Kidney glomerular epithelial cell (primary cell): Measurements from ENCODE around the gene FDCSP.
A peak's percentile ranks its signal among the peaks of the same experiment; 100 is the strongest.
"Not testable (repeated sequence)": the region's sequence is repeated elsewhere in the genome, so short reads cannot be mapped to it uniquely, and the experiment has no call there.

Experiments
- DNase-seq: peaks from one replicate; lab custom pipeline; 2025; lab: John Stamatoyannopoulos, UW

The FDCSP gene

DNA sequence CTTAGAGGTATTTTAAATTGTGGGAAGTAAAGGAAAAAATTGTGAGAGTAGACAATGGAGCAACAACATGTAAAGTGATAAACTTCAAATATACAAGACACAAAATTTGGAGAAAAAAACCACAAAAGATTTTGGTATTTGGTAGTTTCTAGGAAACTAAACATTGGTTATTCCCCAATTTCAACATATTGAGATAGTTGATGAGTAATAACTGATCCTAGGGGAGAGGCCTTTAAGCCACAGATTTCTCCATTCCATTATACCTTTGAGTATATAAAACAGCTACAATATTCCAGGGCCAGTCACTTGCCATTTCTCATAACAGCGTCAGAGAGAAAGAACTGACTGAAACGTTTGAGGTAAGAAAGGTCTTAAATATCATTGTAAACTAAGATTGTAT lies at the start of gene FDCSP:
TSS of gene FDCSP (plus strand) at position 301 of the 400 bp plus-strand sequence. CDS start 5,071 bp downstream, outside the sequence.
- no peak for DNase-seq

DNA sequence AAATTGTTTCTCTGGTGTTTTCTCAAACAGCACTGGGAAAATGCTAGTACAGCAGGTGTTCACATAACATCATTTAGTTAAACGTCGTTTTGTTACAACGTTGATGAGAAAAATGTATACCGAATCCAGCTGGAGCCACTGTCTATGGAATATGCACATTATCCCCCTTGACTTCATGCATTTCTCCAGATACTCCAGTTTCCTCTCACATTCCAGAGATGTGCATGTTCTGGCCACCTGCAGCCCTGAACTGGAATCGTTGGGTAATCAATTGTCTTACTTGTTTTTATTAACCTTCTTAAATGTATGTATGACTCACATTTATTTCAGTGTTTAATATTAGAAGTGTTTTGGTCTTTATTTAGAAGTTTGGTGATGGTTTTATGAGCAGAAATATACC lies 48.8 kb upstream of the FDCSP start:
- no peak for DNase-seq

DNA sequence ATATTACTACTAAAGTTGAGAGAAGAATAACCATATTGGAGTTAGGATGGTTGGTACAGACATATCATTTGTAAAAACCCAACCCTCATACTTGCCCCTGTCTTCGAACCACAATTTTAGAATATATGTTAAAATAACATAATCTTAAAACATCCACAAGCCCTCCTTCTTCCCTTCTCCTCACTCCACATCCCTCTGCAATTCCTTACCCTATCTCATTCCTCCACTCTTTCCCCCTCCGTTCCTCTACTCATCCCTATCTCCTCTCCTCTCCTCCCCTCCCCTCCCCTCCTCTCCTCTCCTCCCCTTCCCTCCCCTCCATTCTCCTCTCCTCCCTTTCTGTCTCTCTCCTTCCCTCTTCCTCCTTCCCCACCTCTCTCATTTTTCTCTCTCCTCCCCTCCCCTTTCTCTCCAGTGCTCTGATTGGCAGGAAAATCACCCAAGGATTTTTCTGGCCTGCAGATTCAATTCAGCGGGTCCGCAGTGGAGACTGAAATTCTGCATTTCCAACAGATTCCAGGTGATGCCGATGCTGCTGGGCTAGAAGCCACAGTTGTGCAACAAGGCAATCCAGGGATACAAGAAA lies 47.8 kb upstream of the FDCSP start:
- no peak for DNase-seq

DNA sequence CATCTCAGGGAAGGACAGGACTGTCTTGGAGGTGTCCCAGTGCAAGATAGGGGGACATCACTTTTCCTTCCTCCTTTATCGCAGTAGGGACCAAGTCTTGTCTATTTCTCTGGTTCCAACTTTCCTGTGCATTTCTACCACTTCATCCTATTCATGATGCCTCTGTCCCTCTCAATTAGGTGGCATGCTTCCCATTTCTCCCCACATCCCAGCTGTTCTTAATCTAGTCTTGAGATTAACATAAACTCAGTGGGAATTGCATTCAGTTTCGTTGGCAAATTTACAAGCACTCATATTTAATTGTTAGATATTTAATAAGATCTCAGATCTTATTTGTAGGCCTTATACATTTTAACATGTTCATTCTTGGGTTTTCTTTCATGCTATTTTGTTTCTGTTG lies 46.1 kb upstream of the FDCSP start:
- DNase-seq = no peak

DNA sequence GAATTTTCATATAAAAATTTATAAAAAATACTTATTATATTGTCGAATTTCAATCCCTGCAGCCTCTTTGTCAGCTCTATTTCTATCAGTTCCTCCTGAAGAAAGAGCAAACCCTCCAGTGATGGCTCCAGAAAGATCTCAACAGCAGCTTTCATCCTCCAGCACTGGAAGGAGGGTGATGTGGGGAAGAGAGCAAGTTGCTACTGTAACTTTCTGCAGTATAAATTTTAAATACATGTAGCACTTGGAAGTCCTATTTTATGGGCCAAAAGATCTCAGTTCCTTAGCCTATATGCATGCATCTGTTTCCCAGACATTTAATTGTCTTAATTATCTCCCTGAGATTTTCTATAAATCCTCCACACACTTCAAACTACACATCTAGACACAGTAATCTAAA lies 44.1 kb upstream of the FDCSP start:
- no peak for DNase-seq

DNA sequence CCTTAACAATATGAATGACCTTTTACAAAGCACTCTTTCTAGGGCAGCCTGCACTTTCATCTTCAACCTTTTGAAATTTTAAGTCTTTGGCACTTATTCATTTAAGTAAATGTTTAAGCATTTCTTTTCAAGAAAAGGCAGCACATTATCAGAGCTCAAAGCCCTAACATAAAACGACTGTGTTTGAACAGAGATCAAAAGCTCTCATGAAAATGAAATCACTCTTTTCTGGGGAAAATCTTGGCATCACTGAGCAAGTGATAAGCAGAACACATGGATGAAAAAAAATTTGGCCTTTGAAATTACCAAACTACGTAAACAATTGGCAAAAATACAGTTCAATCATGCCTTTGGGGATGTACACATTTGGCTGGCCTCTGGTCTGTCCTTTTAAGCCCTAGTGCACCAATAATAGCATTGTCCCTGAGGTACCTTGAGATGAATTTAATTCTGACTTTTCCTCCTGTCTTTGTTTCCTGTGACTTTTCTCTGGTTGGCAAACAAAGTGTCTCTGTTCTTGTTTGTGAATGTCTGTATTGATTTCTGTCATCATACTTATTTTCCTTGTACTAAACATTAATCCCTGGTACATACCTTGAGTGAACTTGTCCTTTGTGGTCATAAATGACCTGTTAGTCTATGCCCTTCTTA lies 43.3 kb upstream of the FDCSP start:
- DNase-seq = no peak

DNA sequence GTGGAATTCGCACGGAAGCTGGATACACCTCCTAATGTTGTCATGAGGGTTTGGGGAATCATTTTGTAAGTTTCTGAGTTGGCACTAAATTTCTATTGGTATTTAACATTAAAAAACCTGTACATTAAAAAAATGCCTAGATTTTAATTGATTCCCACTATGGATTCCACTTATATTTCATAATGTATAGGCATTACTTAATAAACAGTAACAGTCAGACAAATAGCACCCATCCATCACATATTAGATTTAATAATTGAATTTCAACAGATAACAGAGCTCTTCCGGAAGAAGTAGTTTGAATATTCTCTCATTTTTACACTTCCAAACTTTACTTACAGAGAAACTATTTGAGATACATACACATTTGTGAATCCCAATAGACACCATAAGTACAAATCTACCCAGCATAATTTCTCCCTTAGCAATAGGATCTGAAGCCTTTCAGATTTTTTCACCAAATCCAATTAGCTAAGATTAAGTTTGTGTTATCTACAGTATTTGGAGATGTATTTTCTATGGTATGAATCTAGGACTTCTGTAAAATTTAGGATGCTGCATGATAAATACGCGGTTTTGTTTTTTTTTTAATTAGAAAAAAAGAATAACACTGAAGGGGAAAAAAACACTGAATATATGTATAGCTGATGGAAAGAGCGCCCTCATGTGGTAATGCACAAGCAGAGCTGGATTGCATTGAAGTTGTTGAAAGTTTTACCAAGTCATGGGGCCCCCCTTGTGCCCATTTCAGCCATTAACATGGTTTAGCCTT lies 42.6 kb upstream of the FDCSP start:
- DNase-seq = peak; percentile 51

DNA sequence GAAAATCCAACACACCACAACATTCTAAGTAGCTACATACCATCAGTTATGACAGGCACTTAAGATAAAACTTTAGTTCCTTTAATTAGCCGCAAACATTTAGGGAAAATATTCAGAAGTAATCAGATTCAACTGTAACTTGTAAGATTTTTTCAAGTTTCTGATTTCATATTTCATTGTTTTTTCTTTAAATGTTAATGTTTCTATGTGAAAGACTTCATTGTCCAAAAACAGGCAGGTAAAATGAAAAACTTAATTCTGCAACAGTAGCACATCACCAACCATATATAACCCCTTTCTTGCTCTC lies 42.0 kb upstream of the FDCSP start:
- DNase-seq = no peak

DNA sequence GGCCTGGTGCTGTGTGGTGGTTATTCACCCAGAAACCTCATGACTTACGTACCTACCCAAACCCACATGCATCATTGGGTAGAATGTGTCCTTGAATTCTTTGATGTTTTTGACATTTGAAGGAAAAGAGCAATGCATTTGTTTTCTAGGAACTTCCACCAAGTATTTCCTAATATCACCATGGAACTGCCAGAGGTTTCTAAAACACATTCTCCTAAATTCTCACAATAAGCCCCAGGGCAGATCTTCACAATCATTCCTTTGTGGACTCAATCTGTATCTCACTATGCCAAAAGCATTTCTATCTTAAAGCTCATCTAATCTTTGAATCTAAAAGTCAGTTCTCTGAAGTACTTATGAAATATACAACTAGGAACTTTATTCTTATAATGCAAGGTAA lies 38.7 kb upstream of the FDCSP start:
- no peak for DNase-seq

DNA sequence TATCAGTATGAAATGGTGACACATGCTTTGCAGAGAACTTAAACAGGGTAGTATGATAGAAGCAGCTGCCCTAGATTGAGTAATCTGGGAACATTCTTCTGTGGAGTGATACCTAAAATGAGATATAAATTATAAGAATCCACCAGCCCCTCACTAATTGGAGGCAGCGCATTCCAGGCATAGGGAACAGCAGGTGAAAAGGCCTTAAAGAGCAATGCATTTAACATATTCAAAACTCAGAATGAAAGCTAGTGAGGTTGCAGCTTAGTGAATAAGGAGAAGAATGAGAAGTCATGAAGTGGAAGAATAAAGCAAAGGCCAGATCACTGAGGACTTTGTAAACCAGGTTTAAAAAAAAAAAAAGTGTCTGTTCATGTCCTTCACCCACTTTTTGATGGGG lies 35.3 kb upstream of the FDCSP start:
- DNase-seq = no peak

DNA sequence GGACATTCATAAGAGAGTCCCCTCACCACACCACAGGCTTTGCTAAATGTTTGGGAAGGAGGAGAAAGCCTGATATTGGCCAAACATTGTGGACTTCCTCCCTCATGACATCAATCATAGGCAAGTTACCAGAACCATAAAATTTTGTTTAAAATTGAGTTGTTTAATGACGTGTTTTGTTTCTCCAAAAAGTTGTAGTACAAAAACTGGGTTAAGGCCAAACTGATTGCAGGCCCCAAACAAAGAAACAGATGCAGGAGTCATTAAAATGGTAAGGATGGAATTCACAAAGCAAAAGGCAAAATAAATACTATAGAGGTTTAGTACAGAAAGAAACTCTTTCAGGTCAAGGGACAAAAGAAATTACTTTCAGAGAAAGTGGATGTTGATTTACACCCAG lies 34.3 kb upstream of the FDCSP start:
- no peak for DNase-seq

DNA sequence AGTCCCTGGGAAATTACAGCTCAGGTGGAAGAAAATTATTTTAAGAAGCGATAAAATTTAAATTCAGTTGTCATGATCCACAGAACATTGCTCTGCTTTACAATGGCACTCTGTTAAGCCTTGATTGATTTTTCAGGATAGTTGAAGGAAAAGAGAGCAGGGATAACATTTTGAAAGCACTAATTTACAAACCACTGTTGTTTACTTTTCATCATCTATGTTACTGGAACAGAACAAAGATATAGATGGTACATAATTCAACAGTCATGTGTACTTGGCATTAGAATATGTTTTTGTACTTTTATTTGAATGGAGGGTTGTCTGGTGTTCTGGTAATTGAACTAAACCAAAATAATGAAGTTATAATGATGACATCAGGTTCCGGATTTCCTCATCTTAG lies 33.0 kb upstream of the FDCSP start:
- no peak for DNase-seq

DNA sequence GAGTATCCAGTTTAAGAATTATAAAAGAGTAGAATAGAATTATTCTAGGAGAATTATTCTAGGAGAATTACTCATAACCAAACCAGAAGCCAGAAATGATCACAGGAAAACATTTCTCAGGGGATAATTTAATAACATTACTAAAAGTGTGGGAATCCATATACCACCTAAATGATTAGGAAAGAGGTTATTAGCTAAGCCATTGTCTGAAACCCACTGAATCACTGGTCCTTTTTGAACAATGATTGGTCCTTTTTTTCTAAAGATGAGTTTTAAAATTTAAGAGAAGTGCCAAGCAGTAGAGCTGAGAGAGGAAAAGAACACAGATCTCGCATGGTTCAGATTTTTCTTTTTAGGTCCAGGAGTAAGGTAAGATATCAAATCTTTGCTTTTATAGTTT lies 30.5 kb upstream of the FDCSP start, which contains the start of gene ODAM:
TSS of gene ODAM (plus strand) at position 301 of the 400 bp plus-strand sequence. CDS start 819 bp downstream, outside the sequence.
- DNase-seq = no peak

DNA sequence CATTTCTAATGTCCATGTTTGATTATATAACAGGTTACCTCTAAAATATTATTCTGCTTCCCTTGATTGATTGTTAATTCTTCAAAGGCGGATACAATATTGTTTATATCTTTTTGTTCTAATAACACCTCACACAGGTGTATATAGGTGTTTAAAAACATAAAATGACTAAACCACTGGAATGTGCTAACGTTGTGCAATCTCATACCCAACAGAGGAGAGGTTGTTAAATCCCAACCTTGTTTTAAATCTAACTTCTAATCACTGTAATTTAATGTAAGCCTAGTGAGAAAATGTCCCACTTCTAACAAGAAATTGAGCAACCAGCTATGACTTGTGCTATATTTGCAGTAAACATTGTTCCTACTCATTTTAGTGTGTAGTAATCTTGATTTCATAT lies 29.1 kb upstream of the FDCSP start:
- DNase-seq = no peak

DNA sequence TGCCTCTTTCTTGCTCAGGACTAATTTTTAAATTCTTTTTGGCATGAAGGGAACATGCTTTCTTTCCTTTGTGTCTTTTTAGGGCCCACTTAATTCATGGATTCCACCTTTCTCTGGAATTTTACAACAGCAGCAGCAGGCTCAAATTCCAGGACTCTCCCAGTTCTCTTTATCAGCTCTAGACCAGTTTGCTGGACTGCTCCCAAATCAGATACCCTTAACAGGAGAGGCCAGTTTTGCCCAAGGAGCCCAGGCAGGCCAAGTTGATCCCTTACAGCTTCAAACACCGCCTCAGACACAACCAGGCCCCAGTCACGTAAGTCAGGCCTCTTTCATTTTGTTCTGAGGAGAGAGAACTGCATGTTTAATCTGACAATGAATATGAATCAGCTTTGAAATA lies 28.1 kb upstream of the FDCSP start:
- no peak for DNase-seq

DNA sequence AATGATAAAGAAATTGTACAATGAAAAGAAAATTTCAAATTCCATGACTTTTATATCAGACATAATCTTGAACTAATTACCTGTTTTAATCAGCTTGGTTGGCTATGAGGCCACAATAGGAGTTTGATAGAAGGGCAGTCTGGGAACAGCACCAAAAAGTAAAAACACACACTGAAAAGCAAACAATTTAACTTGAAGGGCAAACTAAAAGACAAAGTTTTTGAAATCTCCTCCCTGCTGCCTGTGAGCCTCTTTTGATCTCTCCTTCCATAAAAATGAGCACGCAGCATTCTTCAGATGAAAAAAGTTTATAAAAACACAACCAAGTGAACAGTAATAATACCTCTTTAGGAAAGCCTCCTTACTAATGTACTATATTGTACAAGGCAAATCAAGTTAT lies 22.3 kb upstream of the FDCSP start:
- no peak for DNase-seq

DNA sequence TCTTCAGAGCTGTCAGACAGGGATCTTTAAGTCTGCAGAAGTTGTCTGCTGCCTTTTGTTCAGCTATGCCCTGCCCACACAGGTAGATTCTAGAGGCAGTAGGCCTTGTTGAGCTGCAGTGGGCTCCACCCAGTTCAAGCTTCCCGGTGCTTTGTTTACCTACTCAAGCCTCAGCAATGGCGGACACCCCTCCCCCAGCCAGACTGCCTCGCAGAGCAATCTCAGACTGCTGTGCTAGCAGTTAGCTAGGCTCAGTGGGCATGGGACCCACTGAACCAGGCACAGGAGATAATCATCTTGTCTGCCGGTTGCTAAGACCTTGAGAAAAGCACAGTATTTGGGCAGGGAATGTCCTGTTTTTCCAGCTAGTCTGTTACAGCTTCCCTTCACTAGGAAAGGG lies 13.2 kb upstream of the FDCSP start:
- DNase-seq = not testable (repeated sequence)

DNA sequence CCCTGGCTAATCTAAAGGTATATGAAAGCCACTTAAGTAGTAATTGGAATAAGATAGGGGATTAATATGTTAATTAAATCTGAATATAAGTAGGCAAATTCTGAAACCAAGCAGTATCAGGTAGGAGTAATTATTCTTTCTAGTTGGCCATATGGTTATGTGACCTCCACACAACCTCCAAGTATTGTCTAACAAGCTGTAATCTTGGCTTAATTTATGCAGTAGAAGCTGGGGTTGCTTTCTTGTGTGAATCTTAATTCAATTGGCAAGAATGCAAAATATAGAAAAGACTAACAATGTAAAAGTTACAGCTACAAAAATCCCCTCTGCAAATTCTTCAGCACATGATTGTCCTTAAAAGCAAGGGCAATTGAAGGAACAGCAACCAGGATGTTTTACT lies 9.8 kb upstream of the FDCSP start:
- not testable (repeated sequence) for DNase-seq

DNA sequence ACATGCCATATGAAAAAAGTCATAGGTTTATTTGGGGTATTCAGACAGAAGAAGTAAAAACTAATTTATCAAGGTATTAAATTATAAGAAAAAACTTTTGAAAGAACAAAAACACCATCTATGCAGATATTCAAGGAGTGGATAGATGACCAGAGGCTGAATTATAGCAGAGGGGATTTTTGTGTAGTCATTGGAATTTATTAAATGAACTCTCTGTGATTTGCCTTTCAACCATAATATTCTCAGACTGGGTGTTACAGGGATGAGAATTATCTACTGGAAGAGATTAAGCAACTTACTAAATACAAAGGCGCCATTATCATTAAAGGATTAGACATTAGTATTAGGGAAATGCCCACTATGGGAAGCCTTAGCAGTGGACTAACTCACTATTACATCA lies 9.4 kb upstream of the FDCSP start:
- DNase-seq = not testable (repeated sequence)

DNA sequence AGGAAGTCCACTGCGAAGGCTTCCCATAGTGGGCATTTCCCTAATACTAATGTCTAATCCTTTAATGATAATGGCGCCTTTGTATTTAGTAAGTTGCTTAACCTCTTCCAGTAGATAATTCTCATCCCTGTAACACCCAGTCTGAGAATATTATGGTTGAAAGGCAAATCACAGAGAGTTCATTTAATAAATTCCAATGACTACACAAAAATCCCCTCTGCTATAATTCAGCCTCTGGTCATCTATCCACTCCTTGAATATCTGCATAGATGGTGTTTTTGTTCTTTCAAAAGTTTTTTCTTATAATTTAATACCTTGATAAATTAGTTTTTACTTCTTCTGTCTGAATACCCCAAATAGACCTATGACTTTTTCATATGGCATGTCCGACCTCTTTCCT lies 4.5 kb upstream of the FDCSP start:
- not testable (repeated sequence) for DNase-seq

DNA sequence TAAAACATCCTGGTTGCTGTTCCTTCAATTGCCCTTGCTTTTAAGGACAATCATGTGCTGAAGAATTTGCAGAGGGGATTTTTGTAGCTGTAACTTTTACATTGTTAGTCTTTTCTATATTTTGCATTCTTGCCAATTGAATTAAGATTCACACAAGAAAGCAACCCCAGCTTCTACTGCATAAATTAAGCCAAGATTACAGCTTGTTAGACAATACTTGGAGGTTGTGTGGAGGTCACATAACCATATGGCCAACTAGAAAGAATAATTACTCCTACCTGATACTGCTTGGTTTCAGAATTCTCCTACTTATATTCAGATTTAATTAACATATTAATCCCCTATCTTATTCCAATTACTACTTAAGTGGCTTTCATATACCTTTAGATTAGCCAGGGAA lies 4.1 kb upstream of the FDCSP start:
- not testable (repeated sequence) for DNase-seq

DNA sequence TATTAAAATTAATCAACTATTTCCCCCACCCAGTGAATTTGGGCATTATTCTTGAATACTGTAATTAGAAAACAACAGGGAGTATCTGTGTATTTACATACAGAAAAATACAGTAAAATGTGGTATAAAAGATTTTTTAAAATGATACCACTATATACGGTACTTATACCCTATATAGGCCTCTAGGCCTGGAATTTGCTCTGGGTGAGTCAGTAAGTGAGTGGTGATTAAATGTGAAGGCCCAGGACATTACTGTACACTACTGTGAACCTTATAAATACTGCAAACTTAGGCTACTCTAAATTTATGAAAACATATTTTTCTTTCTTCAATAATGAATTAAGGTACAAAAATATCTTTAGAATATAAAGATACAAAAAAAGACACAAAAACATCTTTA lies 10.2 kb downstream of the FDCSP start:
- no peak for DNase-seq

DNA sequence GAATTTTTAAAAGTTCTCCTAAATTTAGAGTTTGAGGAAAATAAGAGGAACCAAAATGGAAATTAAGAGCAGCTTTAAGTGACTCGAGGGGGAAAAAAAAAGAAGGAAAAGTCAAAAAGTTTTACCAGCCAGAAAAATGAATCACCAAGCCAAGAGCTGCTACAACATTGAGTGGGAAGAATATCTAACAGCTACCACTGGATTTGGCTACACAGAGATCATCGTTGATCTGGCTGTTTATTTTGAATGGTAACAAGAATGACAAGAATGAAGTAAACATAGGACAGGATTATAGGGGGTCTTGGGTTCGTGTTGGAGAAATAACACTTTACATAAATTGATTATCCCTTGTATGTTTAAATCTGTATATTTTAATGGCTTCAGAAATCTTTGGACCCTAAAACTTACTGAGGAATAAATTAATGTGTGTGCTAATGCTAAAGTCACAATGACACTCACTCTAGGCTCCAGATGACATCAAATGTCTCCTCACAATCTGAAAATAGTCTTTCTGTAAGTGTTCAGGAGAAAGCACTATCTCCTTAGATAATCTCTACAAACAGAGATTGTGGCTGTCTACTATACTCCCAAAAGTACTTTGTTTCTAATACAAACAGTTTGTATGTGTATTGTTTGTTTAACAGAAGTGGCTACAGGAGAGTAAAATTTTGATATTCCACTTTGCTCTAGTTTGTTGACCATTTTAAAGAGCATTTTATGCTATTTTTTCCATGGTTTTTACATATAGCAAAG lies 13.4 kb downstream of the FDCSP start:
- no peak for DNase-seq
